ENCODE results near the gene DNMBP. TPM values are rescaled to one million over a fixed set of nuclear protein-coding genes. Genes with fewer than 3 reads are reported as not detected.
"Not testable (repeated sequence)": the region's sequence is repeated elsewhere in the genome, so short reads cannot be mapped to it uniquely, and the experiment has no call there.

The DNMBP gene
- total RNA-seq, 1 donor, result 13.0 TPM

DNA sequence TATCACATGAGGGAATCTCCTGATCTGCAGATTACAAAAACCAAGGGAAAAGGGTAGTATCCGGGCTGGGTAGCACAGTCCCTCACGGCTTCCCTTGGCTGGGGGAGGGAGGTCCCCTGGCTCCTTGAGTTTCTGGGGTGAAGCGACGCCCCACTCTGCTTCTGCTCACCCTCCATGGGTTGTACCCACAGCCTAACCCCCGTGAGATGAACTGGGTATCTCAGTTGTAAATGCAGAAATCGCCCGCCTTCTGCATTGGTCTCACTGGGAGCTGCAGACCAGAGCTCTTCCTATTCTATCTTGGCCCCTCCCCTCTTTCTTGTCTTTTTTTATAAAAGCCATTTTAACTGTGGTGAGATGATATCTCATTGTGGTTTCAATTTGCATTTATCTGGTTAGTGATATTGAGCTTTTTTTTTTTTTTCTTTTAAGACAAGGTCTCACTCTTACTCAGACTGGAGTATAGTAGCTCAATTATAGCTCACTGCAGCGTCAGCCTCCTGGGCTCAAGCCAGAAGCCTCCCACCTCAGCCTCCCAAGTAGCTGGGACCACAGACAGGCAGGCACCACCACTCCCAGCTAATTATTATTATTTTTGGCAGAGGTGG, 139.5 kb downstream of the DNMBP start:
- H3K27ac ChIP-seq (ENCODE audit: low read depth, low read length), result no peak overlapping the region
- no peak overlapping the region for H2AFZ ChIP-seq (ENCODE audit: low read length)
- peaks cover 7% of the 10 kb centered on the region for H3K4me1 ChIP-seq (ENCODE audit: insufficient read depth, low read length)
- H3K27me3 ChIP-seq (ENCODE audit: insufficient read depth, low read length), result no peaks in the 10 kb centered on the region
- peaks cover 11% of the 10 kb centered on the region for H3K36me3 ChIP-seq (ENCODE audit: insufficient read depth, low read length)
- DNase-seq (ENCODE audit: insufficient read length, low spot score, missing footprints), result no peak
- no peaks in the 10 kb centered on the region for H4K20me1 ChIP-seq (ENCODE audit: insufficient read depth, low read length)
- TF ChIP-seq, protein P1, sequence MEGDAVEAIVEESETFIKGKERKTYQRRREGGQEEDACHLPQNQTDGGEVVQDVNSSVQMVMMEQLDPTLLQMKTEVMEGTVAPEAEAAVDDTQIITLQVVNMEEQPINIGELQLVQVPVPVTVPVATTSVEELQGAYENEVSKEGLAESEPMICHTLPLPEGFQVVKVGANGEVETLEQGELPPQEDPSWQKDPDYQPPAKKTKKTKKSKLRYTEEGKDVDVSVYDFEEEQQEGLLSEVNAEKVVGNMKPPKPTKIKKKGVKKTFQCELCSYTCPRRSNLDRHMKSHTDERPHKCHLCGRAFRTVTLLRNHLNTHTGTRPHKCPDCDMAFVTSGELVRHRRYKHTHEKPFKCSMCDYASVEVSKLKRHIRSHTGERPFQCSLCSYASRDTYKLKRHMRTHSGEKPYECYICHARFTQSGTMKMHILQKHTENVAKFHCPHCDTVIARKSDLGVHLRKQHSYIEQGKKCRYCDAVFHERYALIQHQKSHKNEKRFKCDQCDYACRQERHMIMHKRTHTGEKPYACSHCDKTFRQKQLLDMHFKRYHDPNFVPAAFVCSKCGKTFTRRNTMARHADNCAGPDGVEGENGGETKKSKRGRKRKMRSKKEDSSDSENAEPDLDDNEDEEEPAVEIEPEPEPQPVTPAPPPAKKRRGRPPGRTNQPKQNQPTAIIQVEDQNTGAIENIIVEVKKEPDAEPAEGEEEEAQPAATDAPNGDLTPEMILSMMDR (IDR thresholded peaks at IDR 0.05; ENCODE audit: extremely low read depth, low read depth, low read length), result no peak
- H3K4me2 ChIP-seq (ENCODE audit: insufficient read depth, low read length), result no peak overlapping the region
- H3K79me2 ChIP-seq (ENCODE audit: insufficient read depth, low read length), result no peaks in the 10 kb centered on the region
- no peaks in the 10 kb centered on the region for H3K9me3 ChIP-seq (ENCODE audit: low read depth, low read length)
- H3K4me3 ChIP-seq (ENCODE audit: insufficient read depth, low read length), result no peak overlapping the region

DNA sequence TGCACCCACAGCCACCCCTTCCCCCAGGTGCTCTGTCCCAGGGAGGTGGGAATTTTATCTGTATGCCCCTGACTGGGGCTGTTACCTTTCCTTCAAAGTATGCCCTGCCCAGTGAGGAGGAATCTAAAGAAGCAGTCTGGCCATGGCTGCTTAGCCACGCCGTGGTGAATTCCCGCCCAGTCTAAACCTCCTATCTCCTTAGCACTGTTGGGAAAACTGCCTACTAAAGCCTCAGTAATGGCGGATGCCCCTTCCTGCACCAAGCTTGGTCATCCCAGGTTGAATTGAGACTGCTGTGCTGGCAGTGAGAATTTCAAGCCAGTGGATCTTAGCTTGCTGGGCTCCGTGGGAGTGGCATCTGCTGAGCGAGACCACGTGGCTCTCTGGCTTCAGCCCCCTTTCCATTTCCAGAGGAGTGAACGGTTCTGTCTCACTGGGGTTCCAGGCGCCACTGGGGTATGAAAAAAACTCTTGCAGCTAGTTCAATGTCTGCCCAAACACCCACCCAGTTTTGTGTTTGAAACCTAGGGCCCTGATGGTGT, 140.1 kb downstream of the DNMBP start:
- Histone ChIP-seq H2AFZ (ENCODE audit: low read length) (no peak overlapping the region), H3K79me2 (ENCODE audit: insufficient read depth, low read length) (no peaks in the 10 kb centered on the region), H4K20me1 (ENCODE audit: insufficient read depth, low read length) (no peaks in the 10 kb centered on the region), H3K4me3 (ENCODE audit: insufficient read depth, low read length) (no peak overlapping the region), H3K4me1 (ENCODE audit: insufficient read depth, low read length) (peaks cover 7% of the 10 kb centered on the region), H3K9me3 (ENCODE audit: low read depth, low read length) (no peaks in the 10 kb centered on the region), H3K36me3 (ENCODE audit: insufficient read depth, low read length) (peaks cover 5% of the 10 kb centered on the region), H3K27me3 (ENCODE audit: insufficient read depth, low read length) (no peaks in the 10 kb centered on the region), H3K27ac (ENCODE audit: low read depth, low read length) (no peak overlapping the region), H3K4me2 (ENCODE audit: insufficient read depth, low read length) (no peak overlapping the region)
- TF ChIP-seq, protein P1 (IDR thresholded peaks at IDR 0.05; ENCODE audit: extremely low read depth, low read depth, low read length), result no peak
- DNase-seq (ENCODE audit: insufficient read length, low spot score, missing footprints), result no peak

DNA sequence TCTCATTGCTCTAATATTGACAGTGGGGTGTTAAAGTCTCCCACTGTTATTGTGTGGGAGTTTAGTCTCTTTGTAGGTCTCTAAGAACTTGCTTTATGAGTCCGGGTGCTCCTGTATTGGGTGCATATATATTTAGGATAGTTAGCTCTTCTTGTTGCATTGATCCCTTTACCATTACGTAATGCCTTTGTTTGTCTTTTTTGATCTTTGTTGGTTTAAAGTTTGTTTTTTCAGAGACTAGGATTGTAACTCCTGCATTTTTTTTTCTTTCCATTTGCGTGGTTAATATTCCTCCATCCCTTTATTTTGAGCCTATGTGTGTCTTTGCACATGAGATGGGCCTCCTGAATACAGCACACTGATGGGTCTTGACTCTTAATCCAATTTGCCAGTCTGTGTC, 142.5 kb downstream of the DNMBP start:
- not testable (repeated sequence) for H2AFZ ChIP-seq (ENCODE audit: low read length); H3K4me3 ChIP-seq (ENCODE audit: insufficient read depth, low read length); H3K9me3 ChIP-seq (ENCODE audit: low read depth, low read length); H3K27ac ChIP-seq (ENCODE audit: low read depth, low read length); H3K4me2 ChIP-seq (ENCODE audit: insufficient read depth, low read length); H3K27me3 ChIP-seq (ENCODE audit: insufficient read depth, low read length); H3K36me3 ChIP-seq (ENCODE audit: insufficient read depth, low read length); DNase-seq (ENCODE audit: insufficient read length, low spot score, missing footprints); H3K79me2 ChIP-seq (ENCODE audit: insufficient read depth, low read length); H4K20me1 ChIP-seq (ENCODE audit: insufficient read depth, low read length); H3K4me1 ChIP-seq (ENCODE audit: insufficient read depth, low read length)

DNA sequence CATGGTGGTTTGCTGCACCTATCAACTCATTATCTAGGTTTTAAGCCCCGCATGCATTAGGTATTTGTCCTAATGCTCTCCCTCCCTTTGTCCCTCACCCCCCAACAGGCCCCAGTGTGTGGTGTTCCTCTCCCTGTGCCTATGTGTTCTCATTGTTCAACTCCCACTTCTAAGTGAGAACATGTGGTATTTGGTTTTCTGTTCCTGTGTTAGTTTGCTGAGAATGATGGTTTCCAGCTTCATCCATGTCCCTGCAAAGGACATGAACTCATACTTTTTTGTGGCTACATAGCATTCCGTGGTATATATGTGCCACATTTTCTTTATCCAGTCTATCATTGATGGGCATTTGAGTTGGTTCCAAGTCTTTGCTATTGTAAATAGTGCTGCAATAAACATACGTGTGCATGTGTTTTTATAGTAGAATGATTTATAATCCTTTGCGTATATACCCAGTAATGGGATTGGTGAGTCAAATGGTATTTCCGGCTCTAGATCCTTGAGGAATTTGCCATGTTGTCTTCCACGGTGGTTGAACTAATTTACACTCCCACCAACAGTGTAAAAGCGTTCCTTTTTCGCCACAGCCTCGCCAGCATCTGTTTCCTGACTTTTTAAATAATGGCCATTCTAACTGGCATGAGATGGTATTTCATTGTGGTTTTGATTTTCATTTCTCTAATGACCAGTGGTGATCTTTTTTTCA, 146.1 kb downstream of the DNMBP start:
- H3K27ac ChIP-seq (ENCODE audit: low read depth, low read length); DNase-seq (ENCODE audit: insufficient read length, low spot score, missing footprints); H3K4me2 ChIP-seq (ENCODE audit: insufficient read depth, low read length); H3K4me3 ChIP-seq (ENCODE audit: insufficient read depth, low read length); H2AFZ ChIP-seq (ENCODE audit: low read length); H3K79me2 ChIP-seq (ENCODE audit: insufficient read depth, low read length); H4K20me1 ChIP-seq (ENCODE audit: insufficient read depth, low read length); H3K36me3 ChIP-seq (ENCODE audit: insufficient read depth, low read length); H3K9me3 ChIP-seq (ENCODE audit: low read depth, low read length); H3K27me3 ChIP-seq (ENCODE audit: insufficient read depth, low read length); H3K4me1 ChIP-seq (ENCODE audit: insufficient read depth, low read length): not testable (repeated sequence)

DNA sequence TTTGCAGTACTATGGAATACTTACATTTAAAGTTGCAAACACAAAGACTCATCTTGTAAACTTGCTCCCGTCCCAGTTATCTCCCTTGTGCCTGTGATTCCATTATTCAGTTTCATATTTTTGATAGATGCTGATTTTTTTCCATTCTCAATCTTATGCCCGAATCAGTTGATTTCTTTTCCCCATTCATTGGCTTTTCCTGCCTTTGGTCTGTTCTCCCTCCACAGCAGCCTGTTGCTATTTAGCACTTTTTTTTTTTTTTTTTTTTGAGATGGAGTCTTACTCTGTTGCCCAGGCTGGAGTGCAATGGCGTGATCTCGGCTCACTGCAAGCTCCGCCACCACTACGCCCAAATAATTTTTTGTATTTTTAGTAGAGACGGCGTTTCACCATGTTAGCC, 149.3 kb downstream of the DNMBP start:
- no peaks in the 10 kb centered on the region for H3K27me3 ChIP-seq (ENCODE audit: insufficient read depth, low read length)
- DNase-seq (ENCODE audit: insufficient read length, low spot score, missing footprints), result no peak
- no peak overlapping the region for H3K27ac ChIP-seq (ENCODE audit: low read depth, low read length)
- H3K9me3 ChIP-seq (ENCODE audit: low read depth, low read length), result no peaks in the 10 kb centered on the region
- H3K4me1 ChIP-seq (ENCODE audit: insufficient read depth, low read length), result no peaks in the 10 kb centered on the region
- H3K36me3 ChIP-seq (ENCODE audit: insufficient read depth, low read length), result no peaks in the 10 kb centered on the region
- H3K79me2 ChIP-seq (ENCODE audit: insufficient read depth, low read length), result no peaks in the 10 kb centered on the region
- TF ChIP-seq, protein P1 (IDR thresholded peaks at IDR 0.05; ENCODE audit: extremely low read depth, low read depth, low read length), result no peak
- H4K20me1 ChIP-seq (ENCODE audit: insufficient read depth, low read length), result no peaks in the 10 kb centered on the region
- no peak overlapping the region for H2AFZ ChIP-seq (ENCODE audit: low read length)
- no peak overlapping the region for H3K4me2 ChIP-seq (ENCODE audit: insufficient read depth, low read length)
- H3K4me3 ChIP-seq (ENCODE audit: insufficient read depth, low read length), result no peak overlapping the region

Data from osteoblast (primary cell).